Osteoblast (primary cell): ENCODE measurements around the gene RUNX2. TPM values are rescaled to one million over a fixed set of nuclear protein-coding genes. Genes with fewer than 3 reads are reported as not detected.

Experiments
- DNase-seq: peaks from one replicate; pipeline ENCODE4 v3.0.0; 2011; ENCODE audit warnings: low spot score, mixed read lengths; ENCODE audit not compliant: insufficient read length; ENCODE audit errors: missing footprints
- H2AFZ ChIP-seq: 2 replicates; pipeline ENCODE4 v1.6.0; 2011; ENCODE audit warnings: mild to moderate bottlenecking, low read length
- H3K27ac ChIP-seq: 2 replicates; pipeline ENCODE4 v1.5.1; 2011; ENCODE audit warnings: mild to moderate bottlenecking, low read depth, low read length, moderate library complexity
- H3K27me3 ChIP-seq: 2 replicates; pipeline ENCODE4 v1.6.0; 2012; ENCODE audit warnings: mild to moderate bottlenecking, control low read depth, inconsistent platforms, low read length, moderate library complexity; ENCODE audit not compliant: insufficient read depth
- H3K36me3 ChIP-seq: 2 replicates; pipeline ENCODE4 v1.5.1; 2011; ENCODE audit warnings: mild to moderate bottlenecking, low read length, control low read depth, moderate library complexity; ENCODE audit not compliant: insufficient read depth
- H3K4me1 ChIP-seq: 2 replicates; pipeline ENCODE4 v1.5.1; 2011; ENCODE audit warnings: mild to moderate bottlenecking, low read length, control low read depth, moderate library complexity; ENCODE audit not compliant: insufficient read depth
- H3K4me2 ChIP-seq: 2 replicates; pipeline ENCODE4 v1.6.0; 2011; ENCODE audit warnings: mild to moderate bottlenecking, low read length; ENCODE audit not compliant: insufficient read depth
- H3K4me3 ChIP-seq: fragments of 200-600 bp; sonication (generic); 3 replicates; pipeline ENCODE4 v1.5.1; 2012; ENCODE audit warnings: mild to moderate bottlenecking, low read length, inconsistent platforms; ENCODE audit not compliant: insufficient read depth
- H3K79me2 ChIP-seq: 2 replicates; pipeline ENCODE4 v1.6.0; 2012; ENCODE audit warnings: mild to moderate bottlenecking, low read length, control low read depth, inconsistent platforms; ENCODE audit not compliant: insufficient read depth
- H3K9me3 ChIP-seq: 2 replicates; pipeline ENCODE4 v1.5.1; 2011; ENCODE audit warnings: low read depth, low read length, control low read depth
- H4K20me1 ChIP-seq: 2 replicates; pipeline ENCODE4 v1.6.0; 2012; ENCODE audit warnings: mild to moderate bottlenecking, low read length, control low read depth; ENCODE audit not compliant: insufficient read depth
- CTCF ChIP-seq: IDR thresholded peaks from 2 replicates; pipeline ENCODE4 v1.5.1; 2011; ENCODE audit warnings: mild to moderate bottlenecking, low read depth, low read length, moderate library complexity; ENCODE audit errors: extremely low read depth
- total RNA-seq: library from RNA; depleted of rRNA; stranded (reverse); fragments of >200 nt; gene quantifications from 2 replicates; pipeline ENCODE4 v1.2.3, GENCODE V29; 2012

The RUNX2 gene
- total RNA-seq, 1 donor, result 30.0 TPM

- Histone ChIP-seq H4K20me1 (no peaks in the 10 kb centered on the region), H3K27me3 (no peaks in the 10 kb centered on the region), H3K4me1 (peaks cover 10% of the 10 kb centered on the region), H3K27ac (no peak overlapping the region), H2AFZ (no peak overlapping the region), H3K4me2 (no peak overlapping the region), H3K79me2 (no peaks in the 10 kb centered on the region), H3K4me3 (no peak overlapping the region), H3K9me3 (no peaks in the 10 kb centered on the region), H3K36me3 (peaks cover 24% of the 10 kb centered on the region)
- DNase-seq, result no peak
- TF ChIP-seq CTCF, result no peak
These were observed 220.8 kb downstream of the RUNX2 start for GRCh38 chr6:45548657-45549515.

- H3K4me2 ChIP-seq, result no peak overlapping the region
- no peak for TF ChIP-seq CTCF
- no peaks in the 10 kb centered on the region for H3K27me3 ChIP-seq
- H3K4me3 ChIP-seq, result no peak overlapping the region
- H2AFZ ChIP-seq, result no peak overlapping the region
- H3K36me3 ChIP-seq, result peaks cover 12% of the 10 kb centered on the region
- H3K79me2 ChIP-seq, result no peaks in the 10 kb centered on the region
- no peak for DNase-seq
- peaks cover 30% of the 10 kb centered on the region for H3K4me1 ChIP-seq
- H4K20me1 ChIP-seq, result no peaks in the 10 kb centered on the region
- no peak overlapping the region for H3K27ac ChIP-seq
- no peaks in the 10 kb centered on the region for H3K9me3 ChIP-seq
These were observed 224.4 kb downstream of the RUNX2 start for GRCh38 chr6:45552536-45552935.

GRCh38 chr6:45553730-45554344 lies 225.7 kb downstream of the RUNX2 start:
- Histone ChIP-seq H2AFZ (no peak overlapping the region), H3K36me3 (peaks cover 7% of the 10 kb centered on the region), H3K79me2 (no peaks in the 10 kb centered on the region), H3K27me3 (no peaks in the 10 kb centered on the region), H4K20me1 (no peaks in the 10 kb centered on the region), H3K4me1 (peaks cover 27% of the 10 kb centered on the region), H3K4me3 (no peak overlapping the region), H3K4me2 (no peak overlapping the region), H3K27ac (no peak overlapping the region), H3K9me3 (no peaks in the 10 kb centered on the region)
- DNase-seq, result no peak
- no peak for TF ChIP-seq CTCF

- Histone ChIP-seq H3K27me3 (no peaks in the 10 kb centered on the region), H3K4me1 (peaks cover 23% of the 10 kb centered on the region), H3K9me3 (no peaks in the 10 kb centered on the region), H2AFZ (peak overlapping the region; percentile 6), H3K4me2 (no peak overlapping the region), H3K79me2 (no peaks in the 10 kb centered on the region), H4K20me1 (no peaks in the 10 kb centered on the region), H3K36me3 (no peaks in the 10 kb centered on the region), H3K4me3 (no peak overlapping the region), H3K27ac (no peak overlapping the region)
- no peak for TF ChIP-seq CTCF
- DNase-seq, result no peak
These were observed 226.5 kb downstream of the RUNX2 start for GRCh38 chr6:45554591-45554990.
